ENCODE measurements around the gene LINC00237. TPM values are rescaled to one million over a fixed set of nuclear protein-coding genes. Genes with fewer than 3 reads are reported as not detected.
A peak's percentile ranks its signal among the peaks of the same experiment; 100 is the strongest.

Gene LINC00237
- not detected for total RNA-seq
- under 1 TPM in 1 of 2 donors, not detected in 1; 0.92 TPM for polyA plus RNA-seq

- intact Hi-C loops (cut with DNase I) = no loop called here
- no peak for TF ChIP-seq CTCF (IDR thresholded peaks at IDR 0.05)
- FAIRE-seq = no peak
- ATAC-seq = no peak
- Histone ChIP-seq H3K27ac (no peak within 1 kb of the TSS), H3K27me3 (peaks cover under 1 to 57% (median 20%) of the 10 kb centered on the region in 4 donors), H3K4me3 (peak within 1 kb of the TSS in 1 of 4 donors; percentile 21), H3K36me3 (no peaks in the 10 kb centered on the region), H3K9me3 (no peaks in the 10 kb centered on the region), H3K4me1 (peaks cover 2 to 6% (median 5%) of the 10 kb centered on the region in 3 donors)
- DNase-seq = peak in 2 of 6 donors; percentile 54 to 60
- 8 to 9% methylated on average over 42 to 43 of the region's 43 CpGs for WGBS, 2 donors
Observed at GRCh38 chr20:21106171-21107017, at the start of gene LINC00237. LINC00237 (minus strand) TSS chr20:21106358.

GRCh38 chr20:21155268-21155667, 49.1 kb upstream of the LINC00237 start:
- Histone ChIP-seq H3K36me3 (peaks cover 0 to 5% (median 0%) of the 10 kb centered on the region in 3 donors), H3K9me3 (no peaks in the 10 kb centered on the region), H3K4me3 (no peak overlapping the region), H3K4me1 (no peaks in the 10 kb centered on the region), H3K27ac (no peak overlapping the region), H3K27me3 (no peaks in the 10 kb centered on the region)
- intact Hi-C loops (cut with DNase I) = no loop called here
- WGBS, 2 donors = 99% methylated on average over 5 of the region's 5 CpGs
- ATAC-seq = no peak
- no peak for DNase-seq
- TF ChIP-seq CTCF (IDR thresholded peaks at IDR 0.05) = no peak
- FAIRE-seq = no peak

GRCh38 chr20:21154692-21155091, 48.5 kb upstream of the LINC00237 start:
- WGBS, 2 donors = 77 to 94% methylated on average over 2 of the region's 2 CpGs
- FAIRE-seq = no peak
- H3K9me3 ChIP-seq = no peaks in the 10 kb centered on the region
- no peak for DNase-seq
- TF ChIP-seq CTCF (IDR thresholded peaks at IDR 0.05) = no peak
- H3K4me3 ChIP-seq = no peak overlapping the region
- intact Hi-C loops (cut with DNase I) = no loop called here
- H3K4me1 ChIP-seq = no peaks in the 10 kb centered on the region
- ATAC-seq = no peak
- no peak overlapping the region for H3K27ac ChIP-seq
- H3K27me3 ChIP-seq = no peaks in the 10 kb centered on the region
- peaks cover 0 to 5% (median 0%) of the 10 kb centered on the region in 3 donors for H3K36me3 ChIP-seq

GRCh38 chr20:21151791-21152190, 45.6 kb upstream of the LINC00237 start:
- H3K9me3 ChIP-seq = no peaks in the 10 kb centered on the region
- FAIRE-seq = no peak
- no peaks in the 10 kb centered on the region for H3K4me1 ChIP-seq
- TF ChIP-seq CTCF (IDR thresholded peaks at IDR 0.05) = no peak
- no peak for ATAC-seq
- H3K4me3 ChIP-seq = no peak overlapping the region
- intact Hi-C loops (cut with DNase I) = no loop called here
- no peak overlapping the region for H3K27ac ChIP-seq
- no peaks in the 10 kb centered on the region for H3K27me3 ChIP-seq
- peaks cover 0 to 5% (median 0%) of the 10 kb centered on the region in 3 donors for H3K36me3 ChIP-seq
- no peak for DNase-seq
- 92 to 99% methylated on average over 5 of the region's 5 CpGs for WGBS, 2 donors

GRCh38 chr20:21149344-21149743, 43.2 kb upstream of the LINC00237 start:
- Histone ChIP-seq H3K4me1 (no peaks in the 10 kb centered on the region), H3K9me3 (no peaks in the 10 kb centered on the region), H3K27ac (no peak overlapping the region), H3K36me3 (no peaks in the 10 kb centered on the region), H3K27me3 (no peaks in the 10 kb centered on the region), H3K4me3 (no peak overlapping the region)
- ATAC-seq = no peak
- intact Hi-C loops (cut with DNase I) = no loop called here
- DNase-seq = no peak
- WGBS, 2 donors = 84 to 85% methylated on average over 9 of the region's 9 CpGs
- FAIRE-seq = no peak
- no peak for TF ChIP-seq CTCF (IDR thresholded peaks at IDR 0.05)
